Measurements from ENCODE around the gene TRAF3IP1. TPM values are rescaled to one million over a fixed set of nuclear protein-coding genes. Genes with fewer than 3 reads are reported as not detected.
A peak's percentile ranks its signal among the peaks of the same experiment; 100 is the strongest.

The TRAF3IP1 gene
- total and polyA plus RNA-seq, 2 of the 13 experiments (the other 11 are each of a cell fraction or from before 2014, with no cell fraction given): 4.1 to 12.9 TPM

DNA sequence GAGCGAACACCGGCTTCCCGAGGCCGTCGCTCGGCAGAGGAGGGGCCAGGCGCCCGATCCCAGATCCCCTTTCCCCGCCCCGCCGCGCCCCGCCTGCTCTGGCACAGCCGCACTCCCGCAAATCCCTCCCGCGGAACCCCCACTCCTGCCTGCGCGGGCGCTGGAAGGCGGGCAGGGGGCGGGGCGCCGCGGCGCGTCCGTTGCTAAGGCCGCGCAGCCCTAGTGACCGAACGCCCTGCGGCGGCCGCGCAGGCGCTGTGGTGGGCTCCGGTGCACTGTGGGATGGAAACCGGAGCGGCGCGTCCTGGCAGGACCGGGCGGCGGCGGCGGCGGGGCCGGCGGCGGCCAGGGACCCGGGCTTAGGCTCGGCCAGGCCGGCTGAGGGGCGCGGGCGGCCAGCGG, at the start of gene TRAF3IP1 (continued):
- TF ChIP-seq KAT8 (CRISPR knock-in tag; IDR thresholded peaks at IDR 0.05) (peak; percentile 42; the same call in 1 of the 2 replicates), MTF2 (CRISPR knock-in tag; IDR thresholded peaks at IDR 0.05; ENCODE audit: borderline replicate concordance) (0 out of 2 replicates have a peak, but pooled peaks have one; percentile 31), ZNF33B (CRISPR knock-in tag; IDR thresholded peaks at IDR 0.05) (no peak), ZNF619 (CRISPR knock-in tag; IDR thresholded peaks at IDR 0.05) (peak; percentile 64; the same call in 1 of the 2 replicates), HDAC1 (CRISPR knock-in tag; IDR thresholded peaks at IDR 0.05) (peak; percentile 85), HOXA3 (CRISPR knock-in tag; IDR thresholded peaks at IDR 0.05) (peak; percentile 66), ZNF614 (CRISPR knock-in tag; IDR thresholded peaks at IDR 0.05; ENCODE audit: borderline replicate concordance) (0 out of 2 replicates have a peak, but pooled peaks have one; percentile 36), ZNF143 (CRISPR knock-in tag; IDR thresholded peaks at IDR 0.05) (peak; percentile 81), GTF2F1 (IDR thresholded peaks at IDR 0.05; ENCODE audit: low read length) (no peak), ZNF691 (CRISPR knock-in tag; IDR thresholded peaks at IDR 0.05; ENCODE audit: borderline replicate concordance, low read depth) (no peak; the same call in 1 of the 2 replicates), PTBP1 (IDR thresholded peaks at IDR 0.05; ENCODE audit: low read depth, low read length, poor library complexity, severe bottlenecking) (no peak), TAF1 (CRISPR knock-in tag; IDR thresholded peaks at IDR 0.05) (peak; percentile 1; the same call in 1 of the 2 replicates), SP4 (CRISPR knock-in tag; IDR thresholded peaks at IDR 0.05) (peak; percentile 88), SCMH1 (CRISPR knock-in tag; IDR thresholded peaks at IDR 0.05; ENCODE audit: borderline replicate concordance) (no peak), ZUFSP (CRISPR knock-in tag; IDR thresholded peaks at IDR 0.05; ENCODE audit: borderline replicate concordance) (no peak), MAFK (conservative IDR thresholded peaks at IDR 0.05 in 1 of 2, IDR thresholded peaks at IDR 0.05 in 1 of 2; ENCODE audit: low read length in 2 of 2) (no peak), ATF3 (CRISPR knock-in tag; IDR thresholded peaks at IDR 0.05) (0 out of 2 replicates have a peak, but pooled peaks have one; percentile 7), PITX1 (CRISPR knock-in tag; IDR thresholded peaks at IDR 0.05) (0 out of 2 replicates have a peak, but pooled peaks have one; percentile 46), ZNF367 (CRISPR knock-in tag; IDR thresholded peaks at IDR 0.05; ENCODE audit: borderline replicate concordance) (no peak), ZNF788 (CRISPR knock-in tag; IDR thresholded peaks at IDR 0.05; ENCODE audit: borderline replicate concordance) (peak; percentile 80), ZNF354B (CRISPR knock-in tag; IDR thresholded peaks at IDR 0.05) (no peak), GABPB1 (CRISPR knock-in tag; IDR thresholded peaks at IDR 0.05) (peak; percentile 72; the same call in 1 of the 2 replicates)
- TF ChIP-seq, protein P1, sequence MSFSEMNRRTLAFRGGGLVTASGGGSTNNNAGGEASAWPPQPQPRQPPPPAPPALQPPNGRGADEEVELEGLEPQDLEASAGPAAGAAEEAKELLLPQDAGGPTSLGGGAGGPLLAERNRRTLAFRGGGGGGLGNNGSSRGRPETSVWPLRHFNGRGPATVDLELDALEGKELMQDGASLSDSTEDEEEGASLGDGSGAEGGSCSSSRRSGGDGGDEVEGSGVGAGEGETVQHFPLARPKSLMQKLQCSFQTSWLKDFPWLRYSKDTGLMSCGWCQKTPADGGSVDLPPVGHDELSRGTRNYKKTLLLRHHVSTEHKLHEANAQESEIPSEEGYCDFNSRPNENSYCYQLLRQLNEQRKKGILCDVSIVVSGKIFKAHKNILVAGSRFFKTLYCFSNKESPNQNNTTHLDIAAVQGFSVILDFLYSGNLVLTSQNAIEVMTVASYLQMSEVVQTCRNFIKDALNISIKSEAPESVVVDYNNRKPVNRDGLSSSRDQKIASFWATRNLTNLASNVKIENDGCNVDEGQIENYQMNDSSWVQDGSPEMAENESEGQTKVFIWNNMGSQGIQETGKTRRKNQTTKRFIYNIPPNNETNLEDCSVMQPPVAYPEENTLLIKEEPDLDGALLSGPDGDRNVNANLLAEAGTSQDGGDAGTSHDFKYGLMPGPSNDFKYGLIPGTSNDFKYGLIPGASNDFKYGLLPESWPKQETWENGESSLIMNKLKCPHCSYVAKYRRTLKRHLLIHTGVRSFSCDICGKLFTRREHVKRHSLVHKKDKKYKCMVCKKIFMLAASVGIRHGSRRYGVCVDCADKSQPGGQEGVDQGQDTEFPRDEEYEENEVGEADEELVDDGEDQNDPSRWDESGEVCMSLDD (CRISPR knock-in tag; IDR thresholded peaks at IDR 0.05; ENCODE audit: borderline replicate concordance): peak; percentile 69; the same call in 1 of the 2 replicates
